ENCODE measurements around the gene CASP1.
"Not testable (repeated sequence)": the region's sequence is repeated elsewhere in the genome, so short reads cannot be mapped to it uniquely, and the experiment has no call there.

CASP1 gene

DNA sequence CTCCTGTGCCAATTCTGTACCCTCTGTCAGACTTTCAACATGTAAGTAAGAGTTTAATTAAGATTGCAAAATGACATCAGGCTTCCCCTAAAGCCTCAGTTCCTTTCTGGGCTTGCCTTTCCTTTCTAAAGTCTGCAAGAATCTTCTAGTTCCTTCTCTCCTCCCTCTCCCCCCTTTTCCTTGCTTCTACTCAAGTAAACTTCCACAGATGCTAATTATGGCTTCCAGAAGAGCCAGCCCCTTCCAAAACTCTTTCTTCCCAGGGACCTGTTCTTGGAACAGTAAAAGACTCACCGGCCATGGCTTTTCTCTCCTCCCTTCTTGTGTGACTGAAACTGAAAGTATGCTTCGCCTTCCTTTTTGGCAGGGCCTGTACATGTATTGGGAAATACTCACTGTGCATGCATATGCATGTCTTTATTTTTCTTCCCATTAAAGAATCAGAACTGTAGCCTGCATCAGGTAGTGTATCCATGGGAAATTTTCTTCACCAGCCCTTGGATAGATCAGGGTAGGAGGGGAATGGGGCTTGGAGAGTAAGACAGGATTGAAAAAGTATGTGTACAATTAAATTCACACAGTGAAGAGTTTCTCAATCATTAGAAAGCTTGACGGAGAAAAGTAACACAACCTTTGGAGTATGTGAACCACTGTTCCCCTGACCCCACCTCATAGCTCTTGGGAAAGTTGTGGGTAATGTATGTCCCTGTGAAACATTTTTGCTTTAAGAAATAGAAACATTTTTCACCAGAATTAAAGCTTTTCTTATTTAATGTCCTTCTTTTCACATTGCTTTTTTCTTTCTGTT lies at the start of gene CASP1:
Gene CASP1, minus strand, starts transcription at position 332 of the 808 bp plus-strand sequence. Its CDS starts 31 bp downstream, at position 301.
- DNase-seq = no peak

DNA sequence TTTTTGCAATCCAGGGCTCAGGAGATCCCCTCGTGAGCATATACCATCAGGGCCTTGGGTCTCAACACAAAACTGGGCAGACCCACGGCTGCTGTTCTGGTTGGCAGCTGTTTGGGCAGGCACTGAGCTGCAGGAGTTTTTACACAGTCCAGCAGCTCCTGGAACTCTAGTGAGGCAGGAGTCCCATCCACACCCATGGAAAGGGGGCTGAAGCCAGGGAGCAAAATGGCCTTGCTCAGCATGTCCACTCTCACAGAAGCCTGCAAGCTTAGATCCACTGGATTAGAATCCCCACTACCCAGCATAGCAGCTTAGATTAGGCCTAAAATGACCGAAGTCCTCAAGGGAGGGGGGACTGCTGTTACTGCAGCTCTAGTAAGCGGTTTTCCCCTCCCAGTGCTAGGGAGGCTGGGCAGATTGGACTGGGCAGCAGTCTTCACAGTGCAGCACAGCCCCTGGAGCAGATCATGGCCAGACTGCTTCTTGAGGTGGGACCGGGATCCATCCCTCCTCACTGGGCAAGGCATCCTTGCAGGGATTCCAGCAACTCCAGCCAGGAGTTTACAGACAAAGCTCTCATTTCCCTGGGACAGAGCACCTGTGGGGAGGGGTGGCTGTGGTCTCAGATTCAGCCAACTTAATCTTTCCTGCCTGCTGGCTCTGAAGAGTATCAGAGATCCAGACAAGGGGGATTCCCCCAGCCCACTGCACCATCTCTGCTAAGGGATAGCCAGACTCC lies 46.6 kb upstream of the CASP1 start:
- DNase-seq = no peak

GRCh38 chr11:105080171-105080906 lies 45.4 kb upstream of the CASP1 start:
- not testable (repeated sequence) for DNase-seq

- no peak for DNase-seq
Measured at GRCh38 chr11:105078283-105078682, 43.3 kb upstream of the CASP1 start.

GRCh38 chr11:105077141-105077790 lies 42.3 kb upstream of the CASP1 start:
- DNase-seq = not testable (repeated sequence)

GRCh38 chr11:105074166-105074530 lies 39.2 kb upstream of the CASP1 start:
- no peak for DNase-seq

- DNase-seq = no peak
Measured at GRCh38 chr11:105073456-105074165, 38.7 kb upstream of the CASP1 start.

- DNase-seq = not testable (repeated sequence)
Measured at GRCh38 chr11:105072080-105072479, 37.1 kb upstream of the CASP1 start.

- DNase-seq = no peak
Measured at GRCh38 chr11:105071089-105071732, 36.3 kb upstream of the CASP1 start.

- DNase-seq = no peak
Measured at GRCh38 chr11:105070306-105070705, 35.4 kb upstream of the CASP1 start.

DNA sequence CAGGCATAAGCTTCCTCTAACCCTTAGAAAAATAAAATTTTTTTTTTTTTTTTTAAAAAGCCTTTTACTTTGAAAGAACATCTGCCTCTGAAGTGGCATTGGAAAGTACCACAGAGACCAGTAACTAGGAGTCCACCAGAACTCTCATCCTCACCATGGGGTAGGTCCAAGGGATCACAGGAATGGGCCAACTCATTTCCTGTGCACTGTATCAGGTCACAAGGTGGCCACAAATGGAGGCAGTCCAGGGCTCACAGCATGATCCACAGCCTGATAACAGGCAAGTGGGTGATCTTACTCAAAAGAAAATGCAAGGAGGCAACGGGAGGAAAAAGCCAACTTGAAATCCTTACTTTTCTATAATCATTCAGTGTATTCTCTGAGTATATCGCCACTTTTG lies 34.8 kb upstream of the CASP1 start:
- not testable (repeated sequence) for DNase-seq

GRCh38 chr11:105063245-105063941 lies 28.4 kb upstream of the CASP1 start:
- not testable (repeated sequence) for DNase-seq

DNA sequence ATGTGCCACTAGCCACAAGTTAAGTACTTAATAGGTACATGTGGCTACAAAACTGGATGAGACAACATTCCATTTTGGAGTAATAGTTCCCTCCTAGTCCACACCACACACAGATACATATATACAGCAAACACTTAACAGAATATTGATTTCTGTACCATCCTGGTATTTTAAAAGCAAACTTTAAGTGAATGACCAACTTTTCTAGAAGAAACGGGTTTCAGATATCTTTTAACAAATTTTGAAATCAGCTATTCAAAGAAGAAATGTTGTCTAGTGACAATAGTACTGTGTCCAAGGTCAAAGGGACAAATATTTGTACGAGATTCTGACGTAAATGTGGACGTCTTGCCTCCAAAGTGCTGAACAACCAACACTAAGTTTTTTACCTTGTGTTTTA lies 22.5 kb upstream of the CASP1 start:
- DNase-seq = no peak

- DNase-seq = no peak
Measured at GRCh38 chr11:105056446-105056845, 21.5 kb upstream of the CASP1 start.

DNA sequence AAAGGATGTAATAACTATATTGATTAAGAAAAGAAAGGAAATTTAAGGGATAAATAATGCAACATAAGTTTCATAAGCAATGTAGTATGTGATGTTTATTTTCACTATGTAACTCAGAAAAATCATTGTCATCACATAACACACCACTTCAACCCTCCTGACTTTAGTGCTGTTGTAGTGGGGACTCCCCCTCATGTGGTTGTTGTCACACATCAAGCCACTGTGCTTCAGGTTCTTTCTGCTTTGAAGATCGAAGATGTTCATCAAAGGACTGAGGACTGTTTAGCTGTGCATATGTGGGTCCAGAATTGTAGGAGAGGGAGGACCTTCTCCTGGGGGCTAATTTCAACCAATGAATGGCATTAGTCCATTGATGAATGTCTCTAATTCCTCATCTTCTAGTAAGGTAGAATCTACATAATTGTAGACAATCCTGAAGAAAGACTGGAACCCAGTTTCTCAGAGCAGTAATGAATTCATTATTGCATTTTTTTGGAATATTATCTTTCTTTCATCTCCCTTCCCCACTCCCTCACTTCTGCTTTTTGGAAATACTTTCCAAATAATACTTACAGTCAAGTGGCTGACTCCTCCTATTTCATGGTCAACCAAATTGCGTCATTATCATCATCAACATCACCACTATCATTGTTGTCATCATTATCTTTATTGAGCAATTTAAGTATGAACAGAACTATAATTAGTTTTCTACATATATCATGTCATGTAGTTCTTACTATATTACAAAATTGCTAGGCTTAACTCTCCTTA lies 20.0 kb upstream of the CASP1 start:
- DNase-seq = no peak

- no peak for DNase-seq
Measured at GRCh38 chr11:105052487-105052886, 17.5 kb upstream of the CASP1 start.

- DNase-seq = no peak
Measured at GRCh38 chr11:105051559-105051958, 16.6 kb upstream of the CASP1 start.

- DNase-seq = no peak
Measured at GRCh38 chr11:105049481-105049880, 14.5 kb upstream of the CASP1 start.

GRCh38 chr11:105046898-105047579 lies 12.1 kb upstream of the CASP1 start:
- DNase-seq = no peak

Measured in NCI-H2107 (cell line).